HG03521 (cell line): ENCODE results near the gene ATF6.

Source experiments
- ATAC-seq: cut with Tn5 transposase; IDR thresholded peaks from one replicate; pipeline ENCODE4 v1.9.1; 2021; ENCODE audit warnings: mild to moderate bottlenecking, moderate library complexity; ENCODE audit not compliant: unreplicated experiment

The ATF6 gene

GRCh38 chr1:161884475-161884874 is 118.4 kb downstream of the ATF6 start:
- ATAC-seq, result no peak

GRCh38 chr1:161885003-161885402 is 118.9 kb downstream of the ATF6 start:
- ATAC-seq, result no peak

GRCh38 chr1:161885759-161886158 is 119.6 kb downstream of the ATF6 start:
- ATAC-seq, result no peak

- ATAC-seq, result no peak
Measured at GRCh38 chr1:161886589-161886988, 120.5 kb downstream of the ATF6 start.

GRCh38 chr1:161887730-161888287 is 121.7 kb downstream of the ATF6 start:
- ATAC-seq, result no peak

- no peak for ATAC-seq
Measured at GRCh38 chr1:161890574-161890973, 124.5 kb downstream of the ATF6 start.

GRCh38 chr1:161899091-161899490 is 133.0 kb downstream of the ATF6 start:
- no peak for ATAC-seq

- no peak for ATAC-seq
Measured at GRCh38 chr1:161900160-161900559, 134.0 kb downstream of the ATF6 start.

GRCh38 chr1:161902182-161902581 is 136.1 kb downstream of the ATF6 start:
- no peak for ATAC-seq

- no peak for ATAC-seq
Measured at GRCh38 chr1:161905269-161905884, 139.3 kb downstream of the ATF6 start.

- ATAC-seq, result no peak
Measured at GRCh38 chr1:161907265-161907664, 141.1 kb downstream of the ATF6 start.

- no peak for ATAC-seq
Measured at GRCh38 chr1:161908264-161908663, 142.1 kb downstream of the ATF6 start.

GRCh38 chr1:161910604-161911003 is 144.5 kb downstream of the ATF6 start:
- no peak for ATAC-seq

GRCh38 chr1:161913482-161914140 is 147.5 kb downstream of the ATF6 start:
- no peak for ATAC-seq

GRCh38 chr1:161914595-161914994 is 148.5 kb downstream of the ATF6 start:
- no peak for ATAC-seq

GRCh38 chr1:161915051-161915503 is 149.0 kb downstream of the ATF6 start:
- peak; percentile 77 for ATAC-seq

- no peak for ATAC-seq
Measured at GRCh38 chr1:161915978-161916377, 149.9 kb downstream of the ATF6 start.

- no peak for ATAC-seq
Measured at GRCh38 chr1:161919229-161919628, 153.1 kb downstream of the ATF6 start.

GRCh38 chr1:161921491-161921890 is 155.4 kb downstream of the ATF6 start:
- no peak for ATAC-seq

- no peak for ATAC-seq
Measured at GRCh38 chr1:161921990-161922389, 155.9 kb downstream of the ATF6 start.

- no peak for ATAC-seq
Measured at GRCh38 chr1:161928056-161928455, 161.9 kb downstream of the ATF6 start.

- no peak for ATAC-seq
Measured at GRCh38 chr1:161929137-161929536, 163.0 kb downstream of the ATF6 start.
